Stimulated activated CD4-positive, alpha-beta T cell treated with anti-CD3 and anti-CD28 coated beads, Interleukin-12 subunit alpha, Interleukin-12 subunit beta, amount 100 ng/mL, for 4 hours (primary cell): ENCODE measurements around the gene SSBP3.

ENCODE experiments used
- DNase-seq: peaks from one replicate; pipeline ENCODE4 v3.0.0-alpha.2; 2020

The SSBP3 gene

GRCh38 chr1:54260810-54261209 lies 145.4 kb downstream of the SSBP3 start:
- no peak for DNase-seq

GRCh38 chr1:54259546-54260140 lies 146.6 kb downstream of the SSBP3 start:
- DNase-seq, result no peak

GRCh38 chr1:54257876-54258275 lies 148.3 kb downstream of the SSBP3 start:
- DNase-seq, result no peak

- no peak for DNase-seq
These were observed 148.9 kb downstream of the SSBP3 start for GRCh38 chr1:54257346-54257620.

GRCh38 chr1:54256522-54257345 lies 149.5 kb downstream of the SSBP3 start:
- DNase-seq, result no peak

GRCh38 chr1:54255026-54255702 lies 151.0 kb downstream of the SSBP3 start:
- no peak for DNase-seq

- DNase-seq, result no peak
These were observed 152.1 kb downstream of the SSBP3 start for GRCh38 chr1:54254055-54254454.

GRCh38 chr1:54253480-54253879 lies 152.7 kb downstream of the SSBP3 start:
- no peak for DNase-seq

- no peak for DNase-seq
These were observed 153.7 kb downstream of the SSBP3 start for GRCh38 chr1:54252371-54252936.

GRCh38 chr1:54250670-54251069 lies 155.5 kb downstream of the SSBP3 start:
- no peak for DNase-seq

GRCh38 chr1:54249819-54250435 lies 156.3 kb downstream of the SSBP3 start:
- DNase-seq, result no peak

- DNase-seq, result no peak
These were observed 157.2 kb downstream of the SSBP3 start for GRCh38 chr1:54248966-54249365.

- no peak for DNase-seq
These were observed 158.2 kb downstream of the SSBP3 start for GRCh38 chr1:54247863-54248515.

GRCh38 chr1:54246116-54246721 lies 160.0 kb downstream of the SSBP3 start:
- no peak for DNase-seq

- DNase-seq, result no peak
These were observed 160.7 kb downstream of the SSBP3 start for GRCh38 chr1:54245501-54245900.

- no peak for DNase-seq
These were observed 161.5 kb downstream of the SSBP3 start for GRCh38 chr1:54244655-54245054.

- DNase-seq, result no peak
These were observed 163.2 kb downstream of the SSBP3 start for GRCh38 chr1:54243022-54243421.

- DNase-seq, result no peak
These were observed 164.8 kb downstream of the SSBP3 start for GRCh38 chr1:54241364-54241763.

GRCh38 chr1:54240741-54241335 lies 165.4 kb downstream of the SSBP3 start:
- no peak for DNase-seq

- no peak for DNase-seq
These were observed 166.6 kb downstream of the SSBP3 start for GRCh38 chr1:54239631-54240031.

- no peak for DNase-seq
These were observed 167.2 kb downstream of the SSBP3 start for GRCh38 chr1:54239035-54239383.

- no peak for DNase-seq
These were observed 167.7 kb downstream of the SSBP3 start for GRCh38 chr1:54238353-54239034.
